Measurements from ENCODE around the gene ATP11A. TPM values are rescaled to one million over a fixed set of nuclear protein-coding genes. Genes with fewer than 3 reads are reported as not detected.
A peak's percentile ranks its signal among the peaks of the same experiment; 100 is the strongest.

ATP11A gene
- total and polyA plus RNA-seq, 9 of the 15 experiments (the other 6 are each of a cell fraction or from before 2014, with no cell fraction given): 0.38 to 34.2 (median 4.2) TPM

- no peaks in the 10 kb centered on the region for H3K79me2 ChIP-seq (ENCODE audit: control insufficient read depth, insufficient read depth, low read length)
- no peak overlapping the region for H3K4me2 ChIP-seq (ENCODE audit: insufficient read depth, low read length)
- H2AFZ ChIP-seq (ENCODE audit: low read depth, low read length): no peak overlapping the region
- no peaks in the 10 kb centered on the region for H3K9me3 ChIP-seq (replicated peaks; ENCODE audit: control insufficient read depth, insufficient read depth, low read depth, low read length)
- in situ Hi-C loops (cut with MboI) (no loop called here), intact Hi-C loops (cut with micrococcal nuclease) (no loop called here)
- no peak for DNase-seq (ENCODE audit: extremely low read depth in 1 of 4, low spot score in 3 of 4)
- H4K20me1 ChIP-seq (replicated peaks; ENCODE audit: control insufficient read depth, insufficient read depth, low read length): no peaks in the 10 kb centered on the region; the same call in 1 of the 2 replicates
- H3K27me3 ChIP-seq (ENCODE audit: control insufficient read depth in 2 of 2, insufficient read depth in 2 of 2, low read length in 2 of 2): peaks cover 3 to 32% of the 10 kb centered on the region in 2 experiments; a peak in 3 of 5 replicates
- H3K36me3 ChIP-seq (ENCODE audit: control insufficient read depth, insufficient read depth, low read length): no peaks in the 10 kb centered on the region
- BruUV-seq (replicated peaks): no TSS peak
- H3K4me1 ChIP-seq (replicated peaks in 1 of 2; ENCODE audit: control insufficient read depth in 2 of 2, insufficient read depth in 2 of 2, low read length in 2 of 2): peaks cover 4 to 7% of the 10 kb centered on the region in 2 experiments; a peak in 4 of 5 replicates
- no peak for FAIRE-seq
- POLR2A ChIA-PET: interaction anchor here (0.8 to 0.9 kb wide), 2 partner anchors 12 to 156 kb away, joined by 3 read pairs; no protein-coding TSS in a partner anchor
- no peak overlapping the region for H3K9ac ChIP-seq (ENCODE audit: insufficient read depth in 1 of 2, low read depth in 2 of 2, low read length in 2 of 2)
- H3K9me1 ChIP-seq (ENCODE audit: control insufficient read depth, insufficient read depth, low read length): no peaks in the 10 kb centered on the region
- 0% methylated on average over 4 of the region's 7 CpGs for WGBS (ENCODE audit: insufficient coverage, low coverage, missing lambda C conversion rate)
- no peak overlapping the region for H3K4me3 ChIP-seq
- H3K27ac ChIP-seq (ENCODE audit: extremely low read depth, low read depth, low read length): no peak overlapping the region
- ATAC-seq: no peak
- CTCF ChIA-PET (ENCODE audit: low intra/inter-chr PET ratio): no interaction called here
- TF ChIP-seq CHD4 (IDR thresholded peaks at IDR 0.05; ENCODE audit: insufficient read depth, insufficient replicate concordance, low read depth, low read length, poor library complexity, severe bottlenecking): no peak
- TF ChIP-seq CBFA2T3 (IDR thresholded peaks at IDR 0.05): no peak
- TF ChIP-seq C11orf30 (IDR thresholded peaks at IDR 0.05; ENCODE audit: low read depth): peak; percentile 26; the same call in 1 of the 2 replicates
- TF ChIP-seq GTF2B (IDR thresholded peaks at IDR 0.05; ENCODE audit: extremely low read depth, insufficient read length): no peak
- TF ChIP-seq, protein P1, sequence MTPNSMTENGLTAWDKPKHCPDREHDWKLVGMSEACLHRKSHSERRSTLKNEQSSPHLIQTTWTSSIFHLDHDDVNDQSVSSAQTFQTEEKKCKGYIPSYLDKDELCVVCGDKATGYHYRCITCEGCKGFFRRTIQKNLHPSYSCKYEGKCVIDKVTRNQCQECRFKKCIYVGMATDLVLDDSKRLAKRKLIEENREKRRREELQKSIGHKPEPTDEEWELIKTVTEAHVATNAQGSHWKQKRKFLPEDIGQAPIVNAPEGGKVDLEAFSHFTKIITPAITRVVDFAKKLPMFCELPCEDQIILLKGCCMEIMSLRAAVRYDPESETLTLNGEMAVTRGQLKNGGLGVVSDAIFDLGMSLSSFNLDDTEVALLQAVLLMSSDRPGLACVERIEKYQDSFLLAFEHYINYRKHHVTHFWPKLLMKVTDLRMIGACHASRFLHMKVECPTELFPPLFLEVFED (CRISPR knock-in tag; conservative IDR thresholded peaks at IDR 0.05): no peak
- TF ChIP-seq KHSRP (IDR thresholded peaks at IDR 0.05): no peak
- TF ChIP-seq ZNF316 (IDR thresholded peaks at IDR 0.05): peak; percentile 58; the same call in 1 of the 2 replicates
- TF ChIP-seq, protein P2, sequence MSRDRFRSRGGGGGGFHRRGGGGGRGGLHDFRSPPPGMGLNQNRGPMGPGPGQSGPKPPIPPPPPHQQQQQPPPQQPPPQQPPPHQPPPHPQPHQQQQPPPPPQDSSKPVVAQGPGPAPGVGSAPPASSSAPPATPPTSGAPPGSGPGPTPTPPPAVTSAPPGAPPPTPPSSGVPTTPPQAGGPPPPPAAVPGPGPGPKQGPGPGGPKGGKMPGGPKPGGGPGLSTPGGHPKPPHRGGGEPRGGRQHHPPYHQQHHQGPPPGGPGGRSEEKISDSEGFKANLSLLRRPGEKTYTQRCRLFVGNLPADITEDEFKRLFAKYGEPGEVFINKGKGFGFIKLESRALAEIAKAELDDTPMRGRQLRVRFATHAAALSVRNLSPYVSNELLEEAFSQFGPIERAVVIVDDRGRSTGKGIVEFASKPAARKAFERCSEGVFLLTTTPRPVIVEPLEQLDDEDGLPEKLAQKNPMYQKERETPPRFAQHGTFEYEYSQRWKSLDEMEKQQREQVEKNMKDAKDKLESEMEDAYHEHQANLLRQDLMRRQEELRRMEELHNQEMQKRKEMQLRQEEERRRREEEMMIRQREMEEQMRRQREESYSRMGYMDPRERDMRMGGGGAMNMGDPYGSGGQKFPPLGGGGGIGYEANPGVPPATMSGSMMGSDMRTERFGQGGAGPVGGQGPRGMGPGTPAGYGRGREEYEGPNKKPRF (IDR thresholded peaks at IDR 0.05; ENCODE audit: low read depth, low read length): no peak
- no peak for TF ChIP-seq NEUROD1 (IDR thresholded peaks at IDR 0.05; ENCODE audit: borderline replicate concordance, low read depth, low read length, partially characterized antibody)
- peak; percentile 28 for TF ChIP-seq MAFG (tag; conservative IDR thresholded peaks at IDR 0.05)
- no peak for TF ChIP-seq KLF13 (tag; IDR thresholded peaks at IDR 0.05; ENCODE audit: borderline replicate concordance, low read depth)
- no peak for TF ChIP-seq NFYB (IDR thresholded peaks at IDR 0.05; ENCODE audit: extremely low read depth, insufficient read length)
- TF ChIP-seq ZC3H11A (IDR thresholded peaks at IDR 0.05; ENCODE audit: low read depth, low read length): no peak
- no peak for TF ChIP-seq TAF9B (IDR thresholded peaks at IDR 0.05; ENCODE audit: partially characterized antibody)
Observed at GRCh38 chr13:112651750-112652511, 37.9 kb upstream of the ATP11A start.
